Ishikawa (cell line): Measurements from ENCODE around the gene JPH2.
"Not testable (repeated sequence)": the region's sequence is repeated elsewhere in the genome, so short reads cannot be mapped to it uniquely, and the experiment has no call there.

ENCODE experiments used
- CEBPB ChIP-seq: IDR thresholded peaks from 2 replicates; pipeline ENCODE4 v1.6.1; 2012
- EGR1 ChIP-seq: IDR thresholded peaks from 2 replicates; pipeline ENCODE4 v1.6.1; 2012
- EP300 ChIP-seq: IDR thresholded peaks from 2 replicates; pipeline ENCODE4 v1.6.1; 2012; ENCODE audit warnings: borderline replicate concordance
- FOXM1 ChIP-seq: IDR thresholded peaks from 2 replicates; pipeline ENCODE4 v1.6.1; 2012; ENCODE audit warnings: low read depth, borderline replicate concordance
- NFIC ChIP-seq: IDR thresholded peaks from 2 replicates; pipeline ENCODE4 v1.6.1; 2012
- RAD21 ChIP-seq: IDR thresholded peaks from 2 replicates; pipeline ENCODE4 v1.6.1; 2012; ENCODE audit warnings: low read depth
- TAF1 ChIP-seq: IDR thresholded peaks from 2 replicates; pipeline ENCODE4 v1.6.1; 2012; ENCODE audit warnings: low read depth, mild to moderate bottlenecking
- TEAD4 ChIP-seq: IDR thresholded peaks from 2 replicates; pipeline ENCODE4 v1.6.1; 2012
- USF1 ChIP-seq: IDR thresholded peaks from 2 replicates; pipeline ENCODE4 v1.6.1; 2012
- YY1 ChIP-seq: IDR thresholded peaks from 2 replicates; pipeline ENCODE4 v1.6.1; 2012; ENCODE audit warnings: low read depth
- ZBTB7A ChIP-seq: IDR thresholded peaks from 2 replicates; pipeline ENCODE4 v1.6.1; 2012; ENCODE audit warnings: low read depth
- TF ChIP-seq, protein P1 (sequence below): IDR thresholded peaks from 2 replicates; pipeline ENCODE4 v1.6.1; 2012; ENCODE audit warnings: low read depth, mild to moderate bottlenecking
- TF ChIP-seq, protein P2 (sequence below): IDR thresholded peaks from 2 replicates; pipeline ENCODE4 v1.6.1; 2012

DNA sequence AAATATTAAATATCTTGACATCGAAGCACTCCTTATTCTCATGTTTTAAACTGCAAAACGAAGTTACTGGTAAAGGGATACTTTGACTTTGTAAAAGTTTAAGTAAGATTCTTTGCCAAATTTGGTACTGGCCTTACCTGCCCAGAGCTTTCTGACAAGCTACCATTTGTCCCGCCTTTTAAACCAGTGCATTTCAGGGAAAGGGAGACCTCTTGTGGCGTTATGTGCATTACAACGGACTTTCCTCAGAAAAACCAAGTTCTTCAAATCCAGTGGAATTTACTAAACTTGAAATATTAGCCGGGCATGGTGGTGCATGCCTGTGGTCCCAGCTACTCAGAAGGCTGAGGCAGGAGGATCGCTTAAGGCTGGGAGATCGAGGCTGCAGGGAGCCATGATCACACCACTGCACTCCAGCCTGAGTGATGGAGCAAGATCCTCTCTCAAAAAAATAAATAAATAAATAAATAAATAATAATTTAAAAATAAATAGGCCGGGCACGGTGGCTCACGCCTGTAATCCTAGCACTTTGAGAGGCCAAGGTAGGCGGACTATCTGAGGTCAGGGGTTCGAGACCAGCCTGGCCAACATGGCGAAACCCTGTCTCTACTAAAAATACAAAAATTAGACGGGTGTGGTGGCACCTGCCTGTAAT is 3.3 kb upstream of the JPH2 start:
- TF ChIP-seq NFIC, YY1, EP300, USF1, EGR1, CEBPB, TAF1, ZBTB7A: not testable (repeated sequence)
- TF ChIP-seq, protein P1, sequence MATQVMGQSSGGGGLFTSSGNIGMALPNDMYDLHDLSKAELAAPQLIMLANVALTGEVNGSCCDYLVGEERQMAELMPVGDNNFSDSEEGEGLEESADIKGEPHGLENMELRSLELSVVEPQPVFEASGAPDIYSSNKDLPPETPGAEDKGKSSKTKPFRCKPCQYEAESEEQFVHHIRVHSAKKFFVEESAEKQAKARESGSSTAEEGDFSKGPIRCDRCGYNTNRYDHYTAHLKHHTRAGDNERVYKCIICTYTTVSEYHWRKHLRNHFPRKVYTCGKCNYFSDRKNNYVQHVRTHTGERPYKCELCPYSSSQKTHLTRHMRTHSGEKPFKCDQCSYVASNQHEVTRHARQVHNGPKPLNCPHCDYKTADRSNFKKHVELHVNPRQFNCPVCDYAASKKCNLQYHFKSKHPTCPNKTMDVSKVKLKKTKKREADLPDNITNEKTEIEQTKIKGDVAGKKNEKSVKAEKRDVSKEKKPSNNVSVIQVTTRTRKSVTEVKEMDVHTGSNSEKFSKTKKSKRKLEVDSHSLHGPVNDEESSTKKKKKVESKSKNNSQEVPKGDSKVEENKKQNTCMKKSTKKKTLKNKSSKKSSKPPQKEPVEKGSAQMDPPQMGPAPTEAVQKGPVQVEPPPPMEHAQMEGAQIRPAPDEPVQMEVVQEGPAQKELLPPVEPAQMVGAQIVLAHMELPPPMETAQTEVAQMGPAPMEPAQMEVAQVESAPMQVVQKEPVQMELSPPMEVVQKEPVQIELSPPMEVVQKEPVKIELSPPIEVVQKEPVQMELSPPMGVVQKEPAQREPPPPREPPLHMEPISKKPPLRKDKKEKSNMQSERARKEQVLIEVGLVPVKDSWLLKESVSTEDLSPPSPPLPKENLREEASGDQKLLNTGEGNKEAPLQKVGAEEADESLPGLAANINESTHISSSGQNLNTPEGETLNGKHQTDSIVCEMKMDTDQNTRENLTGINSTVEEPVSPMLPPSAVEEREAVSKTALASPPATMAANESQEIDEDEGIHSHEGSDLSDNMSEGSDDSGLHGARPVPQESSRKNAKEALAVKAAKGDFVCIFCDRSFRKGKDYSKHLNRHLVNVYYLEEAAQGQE, result not testable (repeated sequence)
- TF ChIP-seq RAD21, result peak; percentile 98
- TF ChIP-seq, protein P2, sequence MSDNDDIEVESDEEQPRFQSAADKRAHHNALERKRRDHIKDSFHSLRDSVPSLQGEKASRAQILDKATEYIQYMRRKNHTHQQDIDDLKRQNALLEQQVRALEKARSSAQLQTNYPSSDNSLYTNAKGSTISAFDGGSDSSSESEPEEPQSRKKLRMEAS, result peak; percentile 42; the same call in 1 of the 2 replicates
- TF ChIP-seq FOXM1, result peak; percentile 52; the same call in 1 of the 2 replicates
- TF ChIP-seq TEAD4, result 0 out of 2 replicates have a peak, but pooled peaks have one; percentile 30
